Liver (tissue), 9 donors: Measurements from ENCODE around the gene GUCA1C. TPM values are rescaled to one million over a fixed set of nuclear protein-coding genes. Genes with fewer than 3 reads are reported as not detected.

Experiments
- DNase-seq: peaks from one replicate; pipeline ENCODE4 v3.0.0-alpha.2; 2017; ENCODE audit warnings: low spot score
- H3K27ac ChIP-seq, 2 donors: one replicate each; pipeline ENCODE4 v1.7.0; 2013; ENCODE audit warnings: inconsistent platforms in 2 of 2, low read length in 2 of 2, control low read depth in 1 of 2, low read depth in 1 of 2, mild to moderate bottlenecking in 1 of 2
- H3K27me3 ChIP-seq, 4 donors: one replicate each; pipeline versions ENCODE4 v1.6.1 to v1.7.0; 2013; ENCODE audit warnings: low read length in 3 of 4, inconsistent platforms in 1 of 4, mild to moderate bottlenecking in 1 of 4, moderate library complexity in 1 of 4; ENCODE audit not compliant: control insufficient read depth in 4 of 4, insufficient read depth in 4 of 4
- H3K36me3 ChIP-seq, 4 donors: one replicate each; pipeline versions ENCODE4 v1.6.1 to v1.7.0; 2013; ENCODE audit warnings: low read length in 3 of 4, mild to moderate bottlenecking in 3 of 4, low read depth in 1 of 4, moderate library complexity in 1 of 4; ENCODE audit not compliant: control insufficient read depth in 4 of 4, insufficient read depth in 3 of 4
- H3K4me1 ChIP-seq, 4 donors: one replicate each; pipeline versions ENCODE4 v1.6.1 to v1.7.0; 2013; ENCODE audit warnings: low read length in 3 of 4, mild to moderate bottlenecking in 3 of 4, moderate library complexity in 1 of 4; ENCODE audit not compliant: control insufficient read depth in 4 of 4, insufficient read depth in 4 of 4
- H3K4me3 ChIP-seq, 3 donors: one replicate each; pipeline versions ENCODE4 v1.6.1 to v1.7.0; 2013; ENCODE audit warnings: low read length in 3 of 3, control low read depth in 1 of 3, low read depth in 1 of 3, mild to moderate bottlenecking in 1 of 3
- H3K9ac ChIP-seq, 2 donors: one replicate each; pipeline ENCODE4 v1.7.0; 2013; ENCODE audit warnings: low read length in 2 of 2, mild to moderate bottlenecking in 2 of 2, moderate library complexity in 2 of 2, control low read depth in 1 of 2, low read depth in 1 of 2
- H3K9me3 ChIP-seq, 4 donors: one replicate each; pipeline versions ENCODE4 v1.6.1 to v1.7.0; 2013; ENCODE audit warnings: low read length in 3 of 4; ENCODE audit not compliant: control insufficient read depth in 4 of 4
- ATF3 ChIP-seq: IDR thresholded peaks from 2 replicates; pipeline ENCODE4 v1.6.1; 2016; ENCODE audit warnings: antibody characterized with exemption
- CTCF ChIP-seq: fragments of 150-350 bp; IDR thresholded peaks from 2 replicates; pipeline ENCODE4 v1.5.1; 2017; ENCODE audit warnings: improper control_type of control experiment, low read depth, low read length; ENCODE audit not compliant: missing input control
- EGR1 ChIP-seq, 2 donors: IDR thresholded peaks; 2 replicates each; pipeline ENCODE4 v1.6.1; 2016 to 2018; ENCODE audit warnings: antibody characterized with exemption in 2 of 2, low read depth in 2 of 2
- FOXA1 ChIP-seq: IDR thresholded peaks from 2 replicates; pipeline ENCODE4 v1.6.1; 2016; ENCODE audit warnings: antibody characterized with exemption
- FOXA2 ChIP-seq: IDR thresholded peaks from 2 replicates; pipeline ENCODE4 v1.6.1; 2016; ENCODE audit warnings: antibody characterized with exemption
- GABPA ChIP-seq, 2 donors: IDR thresholded peaks in 1 of 2; conservative IDR thresholded peaks in 1 of 2; 2 replicates each; pipeline ENCODE4 v1.6.1; 2016; ENCODE audit warnings: antibody characterized with exemption in 2 of 2, mild to moderate bottlenecking in 1 of 2, moderate library complexity in 1 of 2
- HNF4A ChIP-seq, 2 donors: conservative IDR thresholded peaks; 2 replicates each; pipeline ENCODE4 v1.6.1; 2016; ENCODE audit warnings: antibody characterized with exemption in 2 of 2, mild to moderate bottlenecking in 2 of 2
- HNF4G ChIP-seq: IDR thresholded peaks from 2 replicates; pipeline ENCODE4 v1.6.1; 2016; ENCODE audit warnings: antibody characterized with exemption
- JUND ChIP-seq, 2 donors: IDR thresholded peaks; 2 replicates each; pipeline ENCODE4 v1.6.1; 2016; ENCODE audit warnings: antibody characterized with exemption in 2 of 2
- MAX ChIP-seq: IDR thresholded peaks from 2 replicates; pipeline ENCODE4 v1.6.1; 2016; ENCODE audit warnings: antibody characterized with exemption
- NR2F2 ChIP-seq: IDR thresholded peaks from 2 replicates; pipeline ENCODE4 v1.6.1; 2016; ENCODE audit warnings: antibody characterized with exemption
- RAD21 ChIP-seq, 2 donors: IDR thresholded peaks; 2 replicates each; pipeline ENCODE4 v1.6.1; 2016; ENCODE audit warnings: antibody characterized with exemption in 2 of 2, mild to moderate bottlenecking in 2 of 2
- REST ChIP-seq: IDR thresholded peaks from 2 replicates; pipeline ENCODE4 v1.6.1; 2016; ENCODE audit warnings: antibody characterized with exemption, mild to moderate bottlenecking
- RXRA ChIP-seq, 2 donors: IDR thresholded peaks; 2 replicates each; pipeline ENCODE4 v1.6.1; 2017 to 2018; ENCODE audit warnings: antibody characterized with exemption in 2 of 2, mild to moderate bottlenecking in 1 of 2
- SP1 ChIP-seq: IDR thresholded peaks from 2 replicates; pipeline ENCODE4 v1.6.1; 2018; ENCODE audit warnings: antibody characterized with exemption, mild to moderate bottlenecking
- TAF1 ChIP-seq: conservative IDR thresholded peaks from 2 replicates; pipeline ENCODE4 v1.6.1; 2016; ENCODE audit warnings: antibody characterized with exemption, mild to moderate bottlenecking
- YY1 ChIP-seq: IDR thresholded peaks from 2 replicates; pipeline ENCODE4 v1.6.1; 2016; ENCODE audit warnings: antibody characterized with exemption, mild to moderate bottlenecking
- ZBTB33 ChIP-seq: IDR thresholded peaks from 2 replicates; pipeline ENCODE4 v1.6.1; 2016; ENCODE audit warnings: antibody characterized with exemption
- WGBS: extraction: QIAGEN DNeasy Blood & Tissue Kit; methylation state at CpG from one replicate; pipeline ENCODE4 v1.1.7; 2013; 5-methylcytosine and 5-hydroxymethylcytosine counted together
- polyA plus RNA-seq, 2 donors: library from polyadenylated mRNA; stranded (reverse) in 1 of 2; unstranded in 1 of 2; fragments of 200-250 nt in 1 of 2; fragments of >200 nt in 1 of 2; fragmentation: Nextera tagmentation in 1 of 2; extraction: Ambion mirVana in 1 of 2; gene quantifications; one replicate each; pipeline versions ENCODE4 v1.2.1 to v1.2.3, GENCODE V29; 2013 to 2015
- total RNA-seq, 2 donors: library from RNA; depleted of rRNA; stranded (reverse); fragments of >200 nt; gene quantifications; one replicate each; pipeline ENCODE4 v1.2.3, GENCODE V29; 2014
- donor health status: healthy.
- donor health status: healthy.
- donor health status: healthy.
- donor health status: healthy.
- donor health status: healthy.

The GUCA1C gene
- total and polyA plus RNA-seq, 4 donors: not detected

GRCh38 chr3:108970561-108970960, 16.9 kb upstream of the GUCA1C start:
- TF ChIP-seq EGR1 (IDR thresholded peaks at IDR 0.05; ENCODE audit: low read depth in 2 of 2): no peak
- TF ChIP-seq NR2F2: no peak
- TF ChIP-seq FOXA1: no peak
- TF ChIP-seq REST: no peak
- TF ChIP-seq TAF1: no peak
- TF ChIP-seq MAX: no peak
- TF ChIP-seq GABPA (IDR thresholded peaks at IDR 0.05 in 1 of 2, conservative IDR thresholded peaks at IDR 0.05 in 1 of 2): no peak
- TF ChIP-seq ATF3: no peak
- TF ChIP-seq FOXA2: no peak
- no peak for TF ChIP-seq CTCF
- TF ChIP-seq ZBTB33: no peak
- TF ChIP-seq SP1: no peak
- TF ChIP-seq HNF4G: no peak
- TF ChIP-seq JUND (IDR thresholded peaks at IDR 0.05): no peak
- TF ChIP-seq YY1: no peak
- no peak for TF ChIP-seq RXRA (IDR thresholded peaks at IDR 0.05)
- no peak for TF ChIP-seq HNF4A (conservative IDR thresholded peaks at IDR 0.05)
- Histone ChIP-seq H3K4me3 (no peak overlapping the region), H3K36me3 (no peaks in the 10 kb centered on the region), H3K27ac (no peak overlapping the region), H3K9me3 (no peaks in the 10 kb centered on the region), H3K9ac (no peak overlapping the region), H3K4me1 (no peaks in the 10 kb centered on the region), H3K27me3 (no peaks in the 10 kb centered on the region)
- DNase-seq: no peak
- WGBS: 56% methylated on average over 3 of the region's 3 CpGs

GRCh38 chr3:108966773-108967172, 13.1 kb upstream of the GUCA1C start:
- Histone ChIP-seq H3K9ac (no peak overlapping the region), H3K36me3 (no peaks in the 10 kb centered on the region), H3K9me3 (no peaks in the 10 kb centered on the region), H3K4me1 (no peaks in the 10 kb centered on the region), H3K4me3 (no peak overlapping the region), H3K27ac (no peak overlapping the region), H3K27me3 (no peaks in the 10 kb centered on the region)
- DNase-seq: no peak
- 91% methylated on average over 3 of the region's 3 CpGs for WGBS
- TF ChIP-seq FOXA2 (no peak), RAD21 (IDR thresholded peaks at IDR 0.05) (no peak), HNF4A (conservative IDR thresholded peaks at IDR 0.05) (no peak), EGR1 (IDR thresholded peaks at IDR 0.05; ENCODE audit: low read depth in 2 of 2) (no peak), SP1 (no peak), HNF4G (no peak), REST (no peak), ATF3 (no peak), YY1 (no peak), ZBTB33 (no peak), NR2F2 (no peak), TAF1 (no peak), RXRA (IDR thresholded peaks at IDR 0.05) (no peak), GABPA (IDR thresholded peaks at IDR 0.05 in 1 of 2, conservative IDR thresholded peaks at IDR 0.05 in 1 of 2) (no peak)
